ENCODE results near the gene RAB40C.

RAB40C gene

DNA sequence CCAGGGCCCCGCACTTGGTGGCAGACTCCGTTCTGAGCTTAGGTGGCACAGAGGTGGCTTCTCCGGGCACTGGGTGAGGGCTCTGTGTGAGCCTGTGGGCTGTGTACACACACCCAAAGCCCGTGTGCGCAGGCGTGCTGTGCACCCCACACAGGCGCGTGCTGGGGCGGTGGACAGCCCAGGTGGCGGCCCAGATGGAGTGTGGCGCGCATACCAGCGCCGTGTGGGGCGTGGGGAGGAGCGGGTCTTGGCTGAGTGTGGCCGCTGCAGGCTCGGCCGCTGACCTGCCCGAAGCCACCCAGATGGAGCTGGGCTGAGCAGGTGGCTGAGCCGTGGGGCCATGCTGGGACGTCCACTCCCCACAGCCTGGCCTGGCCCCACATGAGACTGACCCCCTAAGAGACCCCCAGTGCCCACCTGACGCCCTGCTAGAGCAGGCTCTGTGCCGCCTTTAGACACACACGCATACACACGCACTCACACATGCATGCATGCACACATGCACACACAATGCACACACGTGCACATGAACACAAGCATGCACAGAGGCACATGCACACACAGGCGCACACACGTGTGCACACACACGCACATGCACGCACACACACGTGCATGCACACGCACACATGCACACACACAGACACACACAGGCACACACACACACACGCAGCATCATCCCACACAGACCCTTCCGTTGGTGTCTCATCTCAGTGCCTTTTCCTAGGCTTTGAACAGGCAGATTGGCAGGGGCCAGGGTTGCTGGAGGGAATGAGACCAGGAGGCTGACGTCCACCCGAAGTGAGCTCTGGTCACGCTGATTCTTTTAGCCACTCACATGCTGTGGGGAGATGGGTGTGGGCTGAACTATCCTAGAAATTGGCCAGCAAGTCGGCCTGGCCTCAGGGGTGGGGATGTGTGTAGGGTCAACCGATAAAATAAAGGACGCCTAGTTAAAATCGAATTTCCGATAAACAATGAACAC is 27.6 kb upstream of the RAB40C start:
- Mint-ChIP-seq H3K4me1 (no peaks in the 10 kb centered on the region), H3K36me3 (ENCODE audit: insufficient read depth) (peaks cover 3% of the 10 kb centered on the region), H3K27ac (ENCODE audit: low read depth) (no peak overlapping the region), H3K9me3 (no peaks in the 10 kb centered on the region), H3K4me3 (no peak overlapping the region), H3K27me3 (peaks cover 10% of the 10 kb centered on the region)
- no peak for ATAC-seq (replicated peaks; ENCODE audit: extremely low read depth, poor library complexity, severe bottlenecking)
- no peak for DNase-seq (ENCODE audit: low spot score in 2 of 2)

DNA sequence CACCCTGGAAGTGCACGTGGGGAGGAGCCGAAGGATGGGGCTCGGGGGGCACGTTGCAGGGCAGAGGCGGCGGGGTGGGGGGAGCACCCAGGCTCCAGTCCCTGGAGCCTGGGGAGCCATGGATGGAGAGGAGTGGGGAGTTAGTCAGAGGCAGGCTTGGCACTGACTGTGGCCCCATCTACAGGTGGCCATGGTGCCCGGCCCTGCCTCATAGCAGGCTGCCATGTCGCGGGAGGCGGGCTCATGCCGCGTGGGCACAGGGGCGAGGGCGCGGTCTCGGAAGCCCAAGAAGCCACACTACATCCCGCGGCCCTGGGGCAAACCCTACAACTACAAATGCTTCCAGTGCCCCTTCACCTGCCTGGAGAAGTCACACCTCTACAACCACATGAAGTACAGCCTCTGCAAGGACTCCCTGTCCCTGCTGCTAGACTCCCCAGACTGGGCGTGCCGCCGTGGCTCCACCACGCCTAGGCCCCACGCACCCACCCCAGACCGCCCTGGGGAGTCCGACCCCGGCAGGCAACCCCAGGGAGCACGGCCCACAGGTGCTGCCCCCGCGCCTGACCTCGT is 26.7 kb upstream of the RAB40C start:
- Mint-ChIP-seq H3K27ac (ENCODE audit: low read depth) (no peak overlapping the region), H3K4me1 (no peaks in the 10 kb centered on the region)

DNA sequence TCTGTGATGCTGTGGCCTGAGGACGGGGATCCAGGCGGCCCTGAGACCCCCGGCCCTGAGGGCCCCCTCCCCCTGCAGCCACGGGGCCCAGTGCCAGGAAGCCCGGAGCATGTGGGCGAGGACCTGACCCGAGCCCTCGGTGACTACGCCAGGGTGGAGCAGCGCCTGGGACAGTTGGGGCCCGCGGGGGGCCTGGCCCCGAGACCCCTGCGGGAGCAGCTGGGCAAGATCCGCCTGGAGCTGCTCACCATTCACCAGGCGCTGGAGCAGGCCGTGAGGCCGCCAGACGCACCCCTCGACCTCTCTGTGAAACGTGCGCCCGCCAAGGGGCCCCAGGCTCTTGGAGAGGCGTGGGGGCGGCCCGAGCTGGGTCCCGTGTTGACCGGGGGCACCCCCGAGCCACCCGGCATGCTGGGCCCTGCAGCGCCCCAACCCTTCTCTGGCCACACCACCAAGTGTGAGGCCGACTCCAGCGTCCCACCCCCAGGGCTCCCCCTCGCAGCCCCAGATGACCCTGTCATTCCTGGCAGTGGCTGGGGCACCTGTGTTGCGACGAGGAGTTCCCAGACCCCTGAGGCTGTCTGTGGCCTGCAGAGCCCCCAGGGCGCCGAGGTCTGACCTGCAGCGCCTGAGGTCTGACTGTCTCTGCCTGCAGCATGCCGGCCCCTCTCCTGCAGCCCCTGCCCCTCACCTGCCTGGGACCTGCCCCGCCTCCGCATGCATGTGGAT is 25.0 kb upstream of the RAB40C start:
- no peak for ATAC-seq (replicated peaks; ENCODE audit: extremely low read depth, poor library complexity, severe bottlenecking)

More for the DNA sequence above, 26.7 kb upstream of the RAB40C start:
- H3K9me3 Mint-ChIP-seq: no peaks in the 10 kb centered on the region
- no peak for ATAC-seq (replicated peaks; ENCODE audit: extremely low read depth, poor library complexity, severe bottlenecking)
- H3K36me3 Mint-ChIP-seq (ENCODE audit: insufficient read depth): peaks cover 1% of the 10 kb centered on the region
- H3K27me3 Mint-ChIP-seq: peaks cover 7% of the 10 kb centered on the region
- no peak overlapping the region for H3K4me3 Mint-ChIP-seq
- DNase-seq (ENCODE audit: low spot score in 2 of 2): no peak

DNA sequence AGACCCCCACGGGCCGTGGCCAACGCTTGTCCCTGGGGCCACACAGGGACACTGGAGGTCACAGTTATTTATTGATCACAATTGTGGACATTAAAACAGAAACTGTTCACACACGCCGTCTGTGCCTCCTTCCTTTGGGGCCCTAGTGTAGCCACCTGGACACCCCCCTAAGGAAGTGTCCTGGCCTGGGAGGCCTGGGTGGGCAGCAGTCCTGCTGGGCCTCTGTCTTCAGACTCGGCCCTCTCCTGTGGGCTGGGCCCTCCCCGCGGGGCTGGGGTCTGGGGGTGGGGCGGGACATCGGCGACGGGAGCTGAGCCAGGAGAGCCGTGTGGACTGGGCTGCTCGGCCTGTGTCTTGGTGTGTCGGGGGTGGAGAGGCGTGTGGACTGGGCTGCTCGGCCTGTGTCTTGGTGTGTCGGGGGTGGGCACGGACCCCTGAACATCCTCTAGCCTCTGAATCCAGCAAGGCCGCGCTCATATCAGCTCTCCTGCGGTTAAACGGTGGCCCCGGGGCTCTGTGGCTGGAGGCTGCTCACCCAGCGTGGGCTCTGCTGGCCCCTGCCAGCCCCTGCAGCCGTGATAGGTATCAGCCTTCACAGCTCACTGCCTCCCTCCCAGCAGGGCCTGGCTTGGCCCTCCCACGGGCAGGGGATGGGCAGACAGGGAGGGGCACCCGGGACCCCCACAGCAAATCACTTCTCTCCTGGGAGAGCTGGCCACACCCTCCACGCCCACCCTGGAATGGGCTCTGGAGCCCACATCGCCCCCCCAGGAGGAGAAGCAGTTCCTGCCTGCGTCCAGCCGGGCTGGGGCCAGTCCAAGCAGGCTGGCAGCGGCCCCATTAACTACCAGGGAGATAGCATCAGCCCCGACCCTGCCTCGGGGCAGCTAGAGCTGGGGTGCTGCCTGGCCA is 24.2 kb upstream of the RAB40C start:
- Mint-ChIP-seq H3K27ac (ENCODE audit: low read depth) (no peak overlapping the region), H3K4me3 (no peak overlapping the region), H3K4me1 (peaks cover 11% of the 10 kb centered on the region), H3K27me3 (no peaks in the 10 kb centered on the region), H3K36me3 (ENCODE audit: insufficient read depth) (peaks cover 3% of the 10 kb centered on the region), H3K9me3 (no peaks in the 10 kb centered on the region)
- DNase-seq (ENCODE audit: low spot score in 2 of 2) (no peak), ATAC-seq (replicated peaks; ENCODE audit: extremely low read depth, poor library complexity, severe bottlenecking) (no peak)

More for the DNA sequence above, 25.0 kb upstream of the RAB40C start:
- Mint-ChIP-seq H3K9me3 (no peaks in the 10 kb centered on the region), H3K36me3 (ENCODE audit: insufficient read depth) (peaks cover 3% of the 10 kb centered on the region), H3K4me3 (no peak overlapping the region), H3K27me3 (no peaks in the 10 kb centered on the region), H3K4me1 (peaks cover 8% of the 10 kb centered on the region), H3K27ac (ENCODE audit: low read depth) (no peak overlapping the region)
- DNase-seq (ENCODE audit: low spot score in 2 of 2): no peak

DNA sequence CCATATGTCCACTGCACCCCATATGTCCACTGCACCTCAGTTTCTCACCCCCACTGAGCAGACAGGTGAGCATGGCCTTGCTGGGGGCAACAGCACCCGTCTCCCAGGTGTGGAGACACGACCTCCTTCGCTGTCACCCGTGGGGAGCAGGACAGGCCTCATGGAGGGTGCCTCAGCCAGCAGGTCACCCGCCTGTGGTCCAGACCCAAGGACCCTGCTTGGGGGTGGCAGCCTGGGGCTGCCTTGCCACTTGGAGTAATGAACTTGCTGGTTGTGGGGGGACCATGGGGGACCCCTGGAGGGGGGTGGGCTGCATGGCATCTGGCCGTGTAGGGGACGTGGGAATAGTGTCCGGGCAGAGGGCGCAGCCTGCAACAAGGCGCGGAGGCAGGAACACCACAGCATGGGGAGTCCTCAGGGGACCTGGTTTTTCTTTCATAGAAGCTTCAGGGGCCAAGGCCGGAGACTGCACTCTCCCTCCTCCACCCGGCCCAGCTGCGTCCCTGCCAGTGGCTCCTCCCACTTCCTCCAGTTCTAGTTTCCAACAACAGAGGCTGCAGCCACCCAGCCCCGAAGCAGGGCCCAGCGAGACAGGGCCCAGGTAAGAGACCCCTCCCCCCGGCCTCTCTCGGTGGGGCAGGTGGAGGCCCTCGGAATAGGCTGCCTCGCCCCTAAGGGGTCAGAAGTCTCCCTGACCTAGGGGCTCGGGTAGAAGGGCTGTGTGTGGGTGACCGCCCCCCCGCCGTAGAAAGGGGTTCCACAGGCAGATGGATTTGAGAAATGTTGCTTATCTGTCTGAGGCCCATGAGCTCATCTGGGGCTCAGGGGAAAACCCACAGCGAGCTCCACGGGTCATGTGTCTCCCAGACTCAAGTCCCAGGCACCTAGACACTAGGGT is 23.1 kb upstream of the RAB40C start, which contains the start of gene NHLRC4:
Gene NHLRC4, plus strand, starts transcription at position 531 of the 898 bp plus-strand sequence. CDS start 1,043 bp downstream, outside the sequence.
- DNase-seq (ENCODE audit: low spot score in 2 of 2) (no peak), ATAC-seq (replicated peaks; ENCODE audit: extremely low read depth, poor library complexity, severe bottlenecking) (no peak)

DNA sequence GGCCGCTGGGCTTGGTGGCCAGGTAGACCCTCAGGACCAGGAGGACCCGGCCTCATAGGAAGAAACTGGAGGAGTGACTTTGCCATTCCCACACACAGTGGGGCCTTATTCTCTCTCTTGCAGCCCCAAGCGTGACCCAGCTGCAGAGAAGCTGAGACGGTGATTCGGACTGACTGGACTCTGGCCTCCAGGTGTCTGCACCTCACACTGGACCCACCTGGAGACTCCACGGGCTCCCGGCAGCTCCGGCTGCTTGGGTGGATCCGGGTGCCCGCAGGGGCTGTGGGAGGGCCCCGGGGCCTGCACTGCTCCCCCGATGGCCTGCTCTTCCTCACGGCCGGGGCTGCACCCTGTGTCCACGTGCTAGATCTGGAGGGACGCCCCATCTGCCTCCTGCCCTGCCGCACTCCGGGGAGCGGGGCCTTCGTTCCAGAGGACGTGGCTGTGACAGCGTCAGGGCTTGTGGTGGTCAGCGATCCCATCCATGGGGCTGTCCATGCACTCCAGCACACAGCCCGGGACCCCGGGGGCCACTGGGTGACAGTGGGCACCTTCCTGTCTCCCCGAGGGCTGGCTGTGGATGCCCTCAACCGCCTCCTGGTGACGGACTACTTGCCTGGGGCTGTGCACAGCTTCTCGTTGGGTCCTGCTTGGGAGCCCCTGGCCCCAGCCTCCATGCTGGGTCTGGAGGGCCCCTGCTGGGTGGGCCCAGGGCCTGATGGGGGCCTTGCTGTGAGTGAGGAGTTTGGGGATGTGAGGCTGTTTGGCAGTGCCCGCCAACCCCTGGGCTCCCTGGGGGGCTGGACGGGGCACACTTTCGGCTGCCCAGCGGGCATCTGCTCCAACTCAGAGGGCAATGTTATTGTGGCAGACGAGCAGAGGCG is 22.3 kb upstream of the RAB40C start:
- H3K27me3 Mint-ChIP-seq: no peaks in the 10 kb centered on the region
- H3K4me1 Mint-ChIP-seq: peaks cover 26% of the 10 kb centered on the region
- no peaks in the 10 kb centered on the region for H3K9me3 Mint-ChIP-seq
- H3K4me3 Mint-ChIP-seq: peak overlapping the region; percentile 56
- DNase-seq (ENCODE audit: low spot score in 2 of 2) (no peak), ATAC-seq (replicated peaks; ENCODE audit: extremely low read depth, poor library complexity, severe bottlenecking) (no peak)
- H3K36me3 Mint-ChIP-seq (ENCODE audit: insufficient read depth): peaks cover 15% of the 10 kb centered on the region
- peak overlapping the region; percentile 41 for H3K27ac Mint-ChIP-seq (ENCODE audit: low read depth)

More for the DNA sequence above, 23.1 kb upstream of the RAB40C start, which contains the start of gene NHLRC4:
- Mint-ChIP-seq H3K27ac (ENCODE audit: low read depth) (peak within 1 kb of the TSS; percentile 41), H3K27me3 (no peaks in the 10 kb centered on the region), H3K4me1 (peaks cover 21% of the 10 kb centered on the region), H3K36me3 (ENCODE audit: insufficient read depth) (peaks cover 13% of the 10 kb centered on the region), H3K9me3 (no peaks in the 10 kb centered on the region), H3K4me3 (peak within 1 kb of the TSS; percentile 56)

DNA sequence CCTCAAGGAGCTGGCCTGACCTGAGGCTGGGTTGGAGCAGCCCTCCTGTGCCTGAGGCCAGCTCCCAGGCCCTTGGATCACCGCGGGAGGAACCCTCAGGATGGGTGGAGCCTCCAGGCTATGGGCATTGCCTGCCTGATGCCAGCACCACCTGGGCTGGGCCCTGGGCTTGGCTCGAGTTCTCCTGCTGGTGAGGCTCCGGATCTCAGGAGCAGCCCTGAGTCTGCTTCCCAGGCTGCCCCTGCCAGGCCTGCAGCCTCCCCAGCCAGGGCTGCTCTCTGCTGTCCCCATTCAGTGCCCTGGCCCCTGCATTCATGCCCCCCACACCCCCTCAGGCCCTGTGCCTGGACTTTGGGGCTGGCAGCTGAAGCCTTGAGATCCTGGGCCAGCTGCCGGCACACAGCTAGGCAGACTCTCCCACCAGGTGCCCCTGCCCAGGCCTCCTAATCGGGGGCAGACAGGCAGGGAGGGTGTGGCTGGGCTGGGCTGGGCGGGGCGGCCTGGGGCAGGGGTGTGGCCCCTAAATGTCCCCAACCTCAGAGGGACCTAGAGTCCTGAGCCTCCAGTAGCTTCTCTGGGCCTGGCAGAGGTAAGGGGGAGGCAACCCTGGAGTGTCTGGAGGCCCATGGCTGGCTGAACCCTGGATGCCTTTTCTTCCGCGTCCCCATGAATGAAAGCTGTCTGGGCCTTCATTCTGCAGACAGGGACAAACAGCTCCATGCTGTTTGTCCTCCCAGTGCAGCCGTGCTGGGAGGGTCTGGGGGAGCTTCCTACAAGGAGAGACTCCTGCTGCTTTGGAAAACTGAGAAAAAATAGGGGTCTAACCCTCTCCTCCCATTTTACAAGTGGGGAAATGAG is 21.2 kb upstream of the RAB40C start:
- H3K36me3 Mint-ChIP-seq (ENCODE audit: insufficient read depth): peaks cover 15% of the 10 kb centered on the region
- no peak for ATAC-seq (replicated peaks; ENCODE audit: extremely low read depth, poor library complexity, severe bottlenecking)
- peaks cover 26% of the 10 kb centered on the region for H3K4me1 Mint-ChIP-seq
- DNase-seq (ENCODE audit: low spot score in 2 of 2): no peak
- H3K4me3 Mint-ChIP-seq: peak overlapping the region; percentile 84
- H3K9me3 Mint-ChIP-seq: no peaks in the 10 kb centered on the region
- H3K27ac Mint-ChIP-seq (ENCODE audit: low read depth): peak overlapping the region; percentile 87
- H3K27me3 Mint-ChIP-seq: no peaks in the 10 kb centered on the region

DNA sequence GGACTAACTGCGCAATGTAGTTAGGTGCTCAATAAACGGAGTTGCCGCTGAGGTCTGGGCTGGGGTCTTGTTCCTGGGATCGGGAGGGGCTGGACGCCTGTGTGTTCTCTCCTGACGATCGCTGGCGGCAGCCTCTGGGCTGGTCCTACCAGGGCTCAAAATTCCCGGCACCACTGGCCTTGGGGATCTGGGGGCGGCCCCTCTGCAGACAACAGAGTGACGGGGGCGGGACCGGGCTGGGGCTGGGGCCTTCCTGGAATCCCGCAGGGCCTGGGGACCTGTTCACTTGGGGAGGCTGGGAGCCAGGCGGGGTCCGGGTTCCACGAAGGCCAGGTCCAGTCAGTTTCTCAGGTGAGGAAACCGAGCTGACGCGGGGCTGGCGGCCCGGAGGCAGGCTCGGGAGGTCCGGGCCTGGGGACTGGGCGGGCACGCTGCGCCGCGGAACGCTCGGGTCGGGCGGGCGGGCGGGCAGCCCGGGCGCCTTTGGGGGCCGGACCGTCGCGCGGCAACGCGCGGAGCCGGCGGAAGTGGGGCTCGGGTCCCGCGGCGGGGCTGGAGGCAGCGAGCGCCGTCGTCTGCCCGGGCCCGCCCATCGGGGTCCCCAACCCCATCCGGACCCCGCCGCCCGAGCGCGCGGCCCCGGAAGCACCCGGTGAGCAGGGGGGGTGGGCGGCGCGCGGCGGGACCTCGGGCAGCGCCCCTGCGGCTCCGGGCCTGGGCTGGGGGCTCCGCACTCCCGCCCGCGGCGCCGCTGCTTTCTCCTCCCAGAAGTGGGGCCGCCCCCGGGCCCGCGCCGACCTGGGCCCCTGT is 20.2 kb upstream of the RAB40C start, which contains the start of gene PIGQ:
Gene PIGQ, plus strand, starts transcription at position 524 of the 810 bp plus-strand sequence. CDS start 4,107 bp downstream, outside the sequence.
- peak; percentile 29 to 31 for DNase-seq (ENCODE audit: low spot score in 2 of 2)
- H3K27ac Mint-ChIP-seq (ENCODE audit: low read depth): peak within 1 kb of the TSS; percentile 95

More for the DNA sequence above, 20.2 kb upstream of the RAB40C start, which contains the start of gene PIGQ:
- H3K4me1 Mint-ChIP-seq: peaks cover 26% of the 10 kb centered on the region
- H3K4me3 Mint-ChIP-seq: peak within 1 kb of the TSS; percentile 84
- H3K27me3 Mint-ChIP-seq: no peaks in the 10 kb centered on the region
- peak; percentile 75 for ATAC-seq (replicated peaks; ENCODE audit: extremely low read depth, poor library complexity, severe bottlenecking)
- no peaks in the 10 kb centered on the region for H3K9me3 Mint-ChIP-seq
- H3K36me3 Mint-ChIP-seq (ENCODE audit: insufficient read depth): peaks cover 15% of the 10 kb centered on the region
